Measurements from ENCODE around the gene MUC22.

MUC22 gene

DNA sequence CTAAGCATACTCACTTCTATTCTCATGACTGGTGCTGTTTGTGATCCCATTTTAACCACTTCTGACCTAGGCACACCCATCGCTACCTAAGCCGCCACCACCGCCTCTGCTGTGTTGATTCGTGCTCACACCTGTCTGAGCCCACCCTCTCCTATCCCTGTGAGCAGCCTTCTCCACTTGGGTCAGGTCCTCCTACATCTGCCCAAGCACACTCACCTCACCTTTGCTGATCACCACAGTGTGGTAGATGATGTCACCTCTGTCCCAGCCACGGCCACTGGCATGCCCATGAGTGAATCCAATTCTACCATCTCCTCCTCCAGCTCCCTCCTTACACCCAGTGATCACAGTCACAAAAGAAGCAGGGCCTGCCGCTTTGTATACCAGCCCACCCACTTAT lies 20.8 kb downstream of the MUC22 start:
- Histone ChIP-seq H3K9me3 (ENCODE audit: control insufficient read depth, insufficient read depth, low read length) (no peaks in the 10 kb centered on the region), H3K9me2 (replicated peaks; ENCODE audit: control insufficient read depth, low read length) (no peaks in the 10 kb centered on the region), H3K4me1 (ENCODE audit: control insufficient read depth, low read length) (no peaks in the 10 kb centered on the region), H3K27me3 (ENCODE audit: control insufficient read depth, low read length) (peaks cover 6% of the 10 kb centered on the region; the same call in 1 of the 2 replicates), H3K36me3 (ENCODE audit: control insufficient read depth, low read length) (no peaks in the 10 kb centered on the region), H3K4me3 (ENCODE audit: low read length) (no peak overlapping the region), H3F3A (ENCODE audit: control insufficient read depth, insufficient read depth) (no peaks in the 10 kb centered on the region), H4K20me1 (ENCODE audit: control insufficient read depth, insufficient read depth, low read depth, low read length) (no peaks in the 10 kb centered on the region), H3K79me2 (ENCODE audit: control insufficient read depth, low read length) (no peaks in the 10 kb centered on the region), H3K4me2 (ENCODE audit: low read length) (no peak overlapping the region), H3K27ac (ENCODE audit: low read depth, low read length) (no peak overlapping the region)
- TF ChIP-seq, protein P1, sequence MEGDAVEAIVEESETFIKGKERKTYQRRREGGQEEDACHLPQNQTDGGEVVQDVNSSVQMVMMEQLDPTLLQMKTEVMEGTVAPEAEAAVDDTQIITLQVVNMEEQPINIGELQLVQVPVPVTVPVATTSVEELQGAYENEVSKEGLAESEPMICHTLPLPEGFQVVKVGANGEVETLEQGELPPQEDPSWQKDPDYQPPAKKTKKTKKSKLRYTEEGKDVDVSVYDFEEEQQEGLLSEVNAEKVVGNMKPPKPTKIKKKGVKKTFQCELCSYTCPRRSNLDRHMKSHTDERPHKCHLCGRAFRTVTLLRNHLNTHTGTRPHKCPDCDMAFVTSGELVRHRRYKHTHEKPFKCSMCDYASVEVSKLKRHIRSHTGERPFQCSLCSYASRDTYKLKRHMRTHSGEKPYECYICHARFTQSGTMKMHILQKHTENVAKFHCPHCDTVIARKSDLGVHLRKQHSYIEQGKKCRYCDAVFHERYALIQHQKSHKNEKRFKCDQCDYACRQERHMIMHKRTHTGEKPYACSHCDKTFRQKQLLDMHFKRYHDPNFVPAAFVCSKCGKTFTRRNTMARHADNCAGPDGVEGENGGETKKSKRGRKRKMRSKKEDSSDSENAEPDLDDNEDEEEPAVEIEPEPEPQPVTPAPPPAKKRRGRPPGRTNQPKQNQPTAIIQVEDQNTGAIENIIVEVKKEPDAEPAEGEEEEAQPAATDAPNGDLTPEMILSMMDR (IDR thresholded peaks at IDR 0.05; ENCODE audit: low read depth, low read length, poor library complexity, severe bottlenecking): no peak
- TF ChIP-seq EZH2phosphoT487 (IDR thresholded peaks at IDR 0.05; ENCODE audit: borderline replicate concordance, low read length): no peak

DNA sequence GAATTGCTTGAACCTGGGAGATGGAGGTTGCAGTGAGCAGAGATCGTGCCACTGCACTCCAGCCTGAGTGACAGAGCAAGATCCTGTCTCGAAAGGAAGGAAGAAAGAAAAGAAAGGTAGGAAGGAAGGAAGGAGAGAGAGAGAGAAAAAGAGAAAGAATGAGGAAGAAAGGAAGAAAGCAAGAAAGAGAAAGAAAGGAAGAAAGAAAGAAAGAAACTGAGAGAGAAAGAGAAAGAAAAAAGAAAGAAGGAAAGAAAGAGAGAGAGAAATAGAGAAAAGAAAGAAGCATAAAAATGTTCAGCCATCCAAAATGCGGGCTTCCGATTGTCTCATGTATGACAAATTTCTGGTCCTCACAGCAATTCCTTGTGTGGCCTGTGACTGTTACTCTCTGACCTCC lies 22.8 kb downstream of the MUC22 start:
- Histone ChIP-seq H3K79me2 (ENCODE audit: control insufficient read depth, low read length) (no peaks in the 10 kb centered on the region), H3K4me1 (ENCODE audit: control insufficient read depth, low read length) (no peaks in the 10 kb centered on the region), H4K20me1 (ENCODE audit: control insufficient read depth, insufficient read depth, low read depth, low read length) (no peaks in the 10 kb centered on the region), H3K4me2 (ENCODE audit: low read length) (no peak overlapping the region), H3F3A (ENCODE audit: control insufficient read depth, insufficient read depth) (no peaks in the 10 kb centered on the region), H3K4me3 (ENCODE audit: low read length) (no peak overlapping the region), H3K27me3 (ENCODE audit: control insufficient read depth, low read length) (peaks cover 23% of the 10 kb centered on the region), H3K36me3 (ENCODE audit: control insufficient read depth, low read length) (no peaks in the 10 kb centered on the region), H3K9me2 (replicated peaks; ENCODE audit: control insufficient read depth, low read length) (no peaks in the 10 kb centered on the region), H3K27ac (ENCODE audit: low read depth, low read length) (no peak overlapping the region), H3K9me3 (ENCODE audit: control insufficient read depth, insufficient read depth, low read length) (no peaks in the 10 kb centered on the region)
- no peak for TF ChIP-seq EZH2phosphoT487 (IDR thresholded peaks at IDR 0.05; ENCODE audit: borderline replicate concordance, low read length)
- TF ChIP-seq, protein P1 (IDR thresholded peaks at IDR 0.05; ENCODE audit: low read depth, low read length, poor library complexity, severe bottlenecking): no peak

DNA sequence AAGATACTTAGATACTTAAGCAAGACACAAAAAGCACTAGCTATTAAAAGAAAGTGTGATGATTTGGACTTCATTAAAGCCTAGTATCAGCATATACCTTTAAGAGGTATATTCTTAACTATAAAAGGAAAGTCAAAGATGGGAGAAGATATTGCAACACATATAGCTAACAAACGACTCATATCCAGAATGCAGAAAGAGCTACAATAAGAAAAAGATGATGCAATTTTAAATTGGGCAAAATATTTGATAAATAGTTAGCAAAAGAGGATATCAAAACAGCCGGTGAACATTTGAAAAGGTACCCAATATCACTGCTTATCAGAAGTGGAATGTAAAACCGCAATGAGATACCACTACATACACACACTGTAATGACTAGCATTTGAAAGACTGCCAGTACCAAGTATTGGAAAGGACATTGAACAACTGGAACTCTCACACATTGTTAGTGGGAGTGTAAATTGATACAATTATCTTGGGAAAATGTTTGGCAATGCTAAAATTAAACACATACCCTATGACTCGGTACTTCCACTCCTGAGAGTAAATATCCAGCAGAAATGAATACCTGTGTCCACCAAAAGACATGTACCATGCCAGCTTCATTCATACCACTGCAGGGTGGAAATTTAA lies 25.7 kb downstream of the MUC22 start:
- Histone ChIP-seq H3F3A (ENCODE audit: control insufficient read depth, insufficient read depth) (no peaks in the 10 kb centered on the region), H3K27ac (ENCODE audit: low read depth, low read length) (no peak overlapping the region), H3K36me3 (ENCODE audit: control insufficient read depth, low read length) (no peaks in the 10 kb centered on the region), H3K4me3 (ENCODE audit: low read length) (no peak overlapping the region), H3K4me2 (ENCODE audit: low read length) (no peak overlapping the region), H3K27me3 (ENCODE audit: control insufficient read depth, low read length) (peaks cover 37% of the 10 kb centered on the region), H3K9me3 (ENCODE audit: control insufficient read depth, insufficient read depth, low read length) (no peaks in the 10 kb centered on the region), H3K79me2 (ENCODE audit: control insufficient read depth, low read length) (no peaks in the 10 kb centered on the region), H3K9me2 (replicated peaks; ENCODE audit: control insufficient read depth, low read length) (no peaks in the 10 kb centered on the region), H3K4me1 (ENCODE audit: control insufficient read depth, low read length) (no peaks in the 10 kb centered on the region), H4K20me1 (ENCODE audit: control insufficient read depth, insufficient read depth, low read depth, low read length) (no peaks in the 10 kb centered on the region)
- TF ChIP-seq, protein P1 (IDR thresholded peaks at IDR 0.05; ENCODE audit: low read depth, low read length, poor library complexity, severe bottlenecking): no peak
- no peak for TF ChIP-seq EZH2phosphoT487 (IDR thresholded peaks at IDR 0.05; ENCODE audit: borderline replicate concordance, low read length)

All from DOHH2 (cell line).